ENCODE results near the gene COL5A1.

Gene COL5A1

GRCh38 chr9:134776080-134776796 is 134.6 kb downstream of the COL5A1 start:
- no peak for TF ChIP-seq REST (IDR thresholded peaks at IDR 0.05; ENCODE audit: low read depth)
- no peak for TF ChIP-seq YY1 (IDR thresholded peaks at IDR 0.05; ENCODE audit: low read depth)
- no peak for TF ChIP-seq USF1 (IDR thresholded peaks at IDR 0.05)
- TF ChIP-seq CREB1 (IDR thresholded peaks at IDR 0.05; ENCODE audit: low read depth): no peak
- no peak for TF ChIP-seq TEAD4 (IDR thresholded peaks at IDR 0.05)
- TF ChIP-seq NFIC (IDR thresholded peaks at IDR 0.05): no peak
- TF ChIP-seq RAD21 (IDR thresholded peaks at IDR 0.05; ENCODE audit: low read depth): no peak
- no peak for TF ChIP-seq CEBPB (IDR thresholded peaks at IDR 0.05)
- no peak for TF ChIP-seq MAX (IDR thresholded peaks at IDR 0.05)
- no peak for TF ChIP-seq EP300 (IDR thresholded peaks at IDR 0.05; ENCODE audit: borderline replicate concordance)

GRCh38 chr9:134777153-134777552 is 135.6 kb downstream of the COL5A1 start:
- TF ChIP-seq ZBTB7A (IDR thresholded peaks at IDR 0.05; ENCODE audit: low read depth) (no peak), EGR1 (IDR thresholded peaks at IDR 0.05) (no peak), REST (IDR thresholded peaks at IDR 0.05; ENCODE audit: low read depth) (no peak), TAF1 (IDR thresholded peaks at IDR 0.05; ENCODE audit: low read depth) (no peak), TCF12 (IDR thresholded peaks at IDR 0.05; ENCODE audit: low read depth) (no peak), TEAD4 (IDR thresholded peaks at IDR 0.05) (no peak), CREB1 (IDR thresholded peaks at IDR 0.05; ENCODE audit: low read depth) (no peak), MAX (IDR thresholded peaks at IDR 0.05) (no peak), CEBPB (IDR thresholded peaks at IDR 0.05) (no peak), NFIC (IDR thresholded peaks at IDR 0.05) (no peak), RAD21 (IDR thresholded peaks at IDR 0.05; ENCODE audit: low read depth) (no peak)

GRCh38 chr9:134778156-134778555 is 136.6 kb downstream of the COL5A1 start:
- no peak for TF ChIP-seq RAD21 (IDR thresholded peaks at IDR 0.05; ENCODE audit: low read depth)
- no peak for TF ChIP-seq NFIC (IDR thresholded peaks at IDR 0.05)
- TF ChIP-seq EP300 (IDR thresholded peaks at IDR 0.05; ENCODE audit: borderline replicate concordance): no peak
- no peak for TF ChIP-seq ZBTB7A (IDR thresholded peaks at IDR 0.05; ENCODE audit: low read depth)
- no peak for TF ChIP-seq TEAD4 (IDR thresholded peaks at IDR 0.05)
- TF ChIP-seq TAF1 (IDR thresholded peaks at IDR 0.05; ENCODE audit: low read depth): no peak
- no peak for TF ChIP-seq USF1 (IDR thresholded peaks at IDR 0.05)
- TF ChIP-seq CREB1 (IDR thresholded peaks at IDR 0.05; ENCODE audit: low read depth): no peak
- no peak for TF ChIP-seq CEBPB (IDR thresholded peaks at IDR 0.05)
- no peak for TF ChIP-seq FOXM1 (IDR thresholded peaks at IDR 0.05; ENCODE audit: borderline replicate concordance, low read depth)
- TF ChIP-seq MAX (IDR thresholded peaks at IDR 0.05): no peak
- TF ChIP-seq YY1 (IDR thresholded peaks at IDR 0.05; ENCODE audit: low read depth): no peak
- TF ChIP-seq REST (IDR thresholded peaks at IDR 0.05; ENCODE audit: low read depth): no peak
- TF ChIP-seq TCF12 (IDR thresholded peaks at IDR 0.05; ENCODE audit: low read depth): no peak
- no peak for TF ChIP-seq EGR1 (IDR thresholded peaks at IDR 0.05)

- TF ChIP-seq YY1 (IDR thresholded peaks at IDR 0.05; ENCODE audit: low read depth): no peak
- TF ChIP-seq RAD21 (IDR thresholded peaks at IDR 0.05; ENCODE audit: low read depth): peak; percentile 51; the same call in 1 of the 2 replicates
- TF ChIP-seq CEBPB (IDR thresholded peaks at IDR 0.05): no peak
Observed at GRCh38 chr9:134778841-134779411, 137.3 kb downstream of the COL5A1 start.

Data from Ishikawa (cell line).